HUDEP-2 (cell line): ENCODE results near the gene MNT.
"Not testable (repeated sequence)": the region's sequence is repeated elsewhere in the genome, so short reads cannot be mapped to it uniquely, and the experiment has no call there.

ENCODE experiments used
- DNase-seq, 76 experiments: peaks; one replicate each; lab custom pipeline; 2025; ENCODE audit not compliant: unreplicated experiment in 76 of 76; lab: John Stamatoyannopoulos, UW

MNT gene, protein sequence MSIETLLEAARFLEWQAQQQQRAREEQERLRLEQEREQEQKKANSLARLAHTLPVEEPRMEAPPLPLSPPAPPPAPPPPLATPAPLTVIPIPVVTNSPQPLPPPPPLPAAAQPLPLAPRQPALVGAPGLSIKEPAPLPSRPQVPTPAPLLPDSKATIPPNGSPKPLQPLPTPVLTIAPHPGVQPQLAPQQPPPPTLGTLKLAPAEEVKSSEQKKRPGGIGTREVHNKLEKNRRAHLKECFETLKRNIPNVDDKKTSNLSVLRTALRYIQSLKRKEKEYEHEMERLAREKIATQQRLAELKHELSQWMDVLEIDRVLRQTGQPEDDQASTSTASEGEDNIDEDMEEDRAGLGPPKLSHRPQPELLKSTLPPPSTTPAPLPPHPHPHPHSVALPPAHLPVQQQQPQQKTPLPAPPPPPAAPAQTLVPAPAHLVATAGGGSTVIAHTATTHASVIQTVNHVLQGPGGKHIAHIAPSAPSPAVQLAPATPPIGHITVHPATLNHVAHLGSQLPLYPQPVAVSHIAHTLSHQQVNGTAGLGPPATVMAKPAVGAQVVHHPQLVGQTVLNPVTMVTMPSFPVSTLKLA

DNA sequence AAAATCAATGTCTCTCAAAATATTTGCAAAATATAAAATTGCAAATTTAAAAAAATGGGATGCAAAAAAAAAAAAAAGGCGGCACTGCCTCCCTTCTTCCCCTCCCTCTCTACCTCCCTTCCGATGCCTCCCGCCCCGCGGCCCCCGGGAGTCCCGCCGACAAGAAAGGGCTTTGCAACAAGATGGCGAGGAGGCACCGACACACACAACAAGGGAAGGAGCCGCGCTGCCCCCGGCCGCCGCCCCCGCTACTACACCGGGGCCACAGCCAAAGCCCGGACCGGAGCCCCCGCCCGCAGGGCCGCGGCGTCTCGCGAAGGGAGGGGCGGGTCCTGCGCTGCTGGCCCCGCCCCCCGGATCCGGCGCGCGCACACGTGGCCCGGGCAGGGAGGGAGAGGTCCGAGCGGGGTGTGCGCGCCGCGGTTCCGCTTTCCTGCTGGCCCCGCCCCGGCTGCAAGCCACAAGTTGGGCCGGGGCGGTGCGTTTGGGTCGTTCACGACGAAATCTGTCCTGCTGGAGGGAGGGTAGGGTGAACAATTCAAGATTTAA is at the start of gene MNT:
MNT (minus strand) TSS at position 184 of the 549 bp plus-strand sequence. CDS start 348 bp downstream, outside the sequence.
- peak in 73 of 76 experiments; percentile 46 to 96 (median 87) for DNase-seq

- DNase-seq: no peak
Measured at GRCh38 chr17:2450016-2450650, 49.3 kb upstream of the MNT start.

DNA sequence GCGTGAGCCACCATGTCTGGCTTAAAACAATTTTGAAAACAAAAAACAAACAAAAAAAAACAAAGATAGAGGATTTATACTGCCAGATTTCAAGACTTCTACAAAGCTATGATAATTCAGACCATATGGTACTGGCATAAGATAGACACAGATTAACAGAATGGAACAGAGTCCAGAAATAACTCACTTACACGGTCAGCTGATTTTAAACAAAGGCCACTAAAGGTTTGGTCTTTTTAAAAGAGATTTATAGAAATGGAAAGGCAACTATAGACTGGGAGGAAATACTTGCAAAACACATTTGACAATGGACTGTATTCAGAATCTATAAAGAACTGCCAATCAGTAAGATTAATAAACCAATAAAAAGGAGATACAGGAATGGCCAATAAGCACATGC is 48.6 kb upstream of the MNT start:
- DNase-seq: no peak

DNA sequence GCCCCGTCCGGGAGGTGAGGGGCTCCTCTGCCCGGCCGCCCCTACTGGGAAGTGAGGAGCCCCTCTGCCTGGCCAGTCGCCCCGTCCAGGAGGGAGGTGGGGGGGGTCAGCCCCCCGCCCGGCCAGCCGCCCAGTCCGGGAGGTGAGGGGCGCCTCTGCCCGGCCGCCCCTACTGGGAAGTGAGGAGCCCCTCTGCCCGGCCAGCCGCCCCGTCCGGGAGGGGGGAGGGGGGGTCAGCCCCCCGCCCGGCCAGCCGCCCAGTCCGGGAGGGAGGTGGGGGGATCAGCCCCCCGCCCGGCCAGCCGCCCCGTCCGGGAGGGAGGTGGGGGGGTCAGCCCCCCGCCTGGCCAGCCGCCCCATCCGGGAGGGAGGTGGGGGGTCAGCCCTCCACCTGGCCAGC is 46.6 kb upstream of the MNT start:
- not testable (repeated sequence) for DNase-seq

DNA sequence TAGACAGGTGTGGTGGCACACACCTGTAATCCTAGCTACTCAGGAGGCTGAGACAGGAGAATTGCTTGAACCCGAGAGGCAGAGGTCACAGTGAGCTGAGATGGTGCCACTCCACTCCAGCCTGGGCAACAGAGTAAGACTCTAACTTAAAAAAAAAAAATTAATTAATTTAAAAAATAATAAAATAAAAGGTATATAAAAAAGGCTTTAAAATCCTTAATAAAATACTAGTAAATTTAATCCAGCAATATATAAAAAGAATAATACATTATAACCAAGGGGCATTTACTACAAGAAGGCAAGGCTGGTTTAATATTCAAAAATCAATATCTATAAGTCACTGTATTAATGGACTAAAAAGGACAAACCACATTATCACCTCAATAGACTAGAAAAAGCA is 44.8 kb upstream of the MNT start:
- no peak for DNase-seq

DNA sequence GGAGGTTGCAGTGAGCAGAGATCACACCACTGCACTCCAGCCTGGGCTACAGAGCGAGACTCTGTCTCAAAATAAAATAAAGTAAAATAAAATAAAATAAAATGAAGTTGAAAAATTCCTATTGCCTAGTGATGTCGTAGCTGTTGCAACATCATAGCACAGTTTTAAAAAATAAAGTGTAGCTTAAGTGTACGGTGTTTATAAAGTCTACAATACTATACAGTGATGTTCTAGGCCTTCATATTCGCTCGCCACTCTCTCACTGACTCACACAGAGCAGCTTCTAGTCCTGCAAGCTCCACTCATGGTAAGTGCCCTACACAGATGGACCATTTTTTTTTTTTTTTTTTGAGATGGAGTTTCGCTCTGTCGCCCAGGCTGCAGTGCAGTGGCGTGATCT is 43.5 kb upstream of the MNT start:
- DNase-seq: no peak

GRCh38 chr17:2442166-2442565 is 41.3 kb upstream of the MNT start:
- DNase-seq: no peak

- no peak for DNase-seq
Measured at GRCh38 chr17:2440930-2441329, 40.1 kb upstream of the MNT start.

DNA sequence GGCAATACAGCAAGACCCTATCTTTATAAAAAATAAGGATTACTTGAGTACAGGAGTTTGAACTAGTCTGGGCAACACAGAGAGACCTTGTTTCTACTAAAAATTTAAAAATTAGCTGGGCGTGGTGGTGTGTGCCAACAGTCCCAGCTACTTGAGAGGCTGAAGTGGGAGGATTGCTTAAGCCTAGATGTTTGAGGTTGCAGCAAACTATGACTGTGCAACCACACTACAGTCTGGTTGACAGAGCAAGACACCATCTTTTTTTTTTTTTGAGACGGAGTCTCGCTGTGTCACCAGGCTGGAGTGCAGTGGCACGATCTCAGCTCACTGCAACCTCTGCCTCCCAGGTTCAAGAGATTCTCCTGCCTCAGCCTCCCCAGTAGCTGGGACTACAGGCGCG is 39.1 kb upstream of the MNT start:
- not testable (repeated sequence) for DNase-seq

DNA sequence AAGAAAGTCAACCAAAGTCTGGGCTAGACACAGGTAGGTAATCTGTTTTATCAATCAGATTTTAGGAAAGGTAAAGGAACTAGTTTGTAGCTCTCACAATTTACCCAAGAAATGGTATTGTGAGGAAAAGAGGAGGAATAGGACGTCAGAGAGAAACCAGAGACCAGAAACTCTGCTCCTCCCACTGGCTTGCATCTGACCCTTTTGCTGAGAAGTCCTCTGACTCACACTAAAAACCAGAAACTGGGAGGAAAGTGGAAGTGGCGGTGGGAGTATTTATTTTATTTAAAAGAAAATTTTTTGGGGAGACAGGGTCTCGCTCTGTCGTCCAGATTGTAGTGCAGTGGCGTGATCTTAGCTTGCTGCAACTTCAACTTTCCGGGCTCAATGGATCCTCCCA is 38.0 kb upstream of the MNT start:
- no peak for DNase-seq

GRCh38 chr17:2436316-2436905 is 35.6 kb upstream of the MNT start:
- DNase-seq: no peak

GRCh38 chr17:2435862-2436261 is 35.0 kb upstream of the MNT start:
- DNase-seq: peak in 40 of 76 experiments; percentile 1 to 70 (median 30)

- no peak for DNase-seq
Measured at GRCh38 chr17:2435181-2435741, 34.4 kb upstream of the MNT start.

- no peak for DNase-seq
Measured at GRCh38 chr17:2433696-2434095, 32.8 kb upstream of the MNT start.

DNA sequence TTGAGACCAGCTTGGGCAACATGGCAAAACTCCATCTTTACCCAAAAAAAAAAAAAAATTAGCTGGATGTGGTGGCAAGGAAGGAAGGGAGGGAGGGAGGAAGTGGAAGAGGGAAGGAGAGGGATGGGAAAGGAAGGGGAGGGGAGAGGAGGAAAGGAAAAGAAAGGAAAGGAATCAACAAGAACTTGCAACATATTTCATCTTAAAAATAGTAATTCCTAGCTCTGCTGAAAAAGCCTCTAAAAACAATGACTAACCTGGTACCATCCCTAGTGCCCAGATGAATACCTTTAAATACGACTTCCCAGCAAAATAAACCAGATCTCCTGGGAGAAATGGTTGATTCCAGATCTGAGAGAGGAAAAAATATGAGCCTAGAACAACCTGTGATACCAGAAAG is 27.1 kb upstream of the MNT start:
- no peak for DNase-seq

DNA sequence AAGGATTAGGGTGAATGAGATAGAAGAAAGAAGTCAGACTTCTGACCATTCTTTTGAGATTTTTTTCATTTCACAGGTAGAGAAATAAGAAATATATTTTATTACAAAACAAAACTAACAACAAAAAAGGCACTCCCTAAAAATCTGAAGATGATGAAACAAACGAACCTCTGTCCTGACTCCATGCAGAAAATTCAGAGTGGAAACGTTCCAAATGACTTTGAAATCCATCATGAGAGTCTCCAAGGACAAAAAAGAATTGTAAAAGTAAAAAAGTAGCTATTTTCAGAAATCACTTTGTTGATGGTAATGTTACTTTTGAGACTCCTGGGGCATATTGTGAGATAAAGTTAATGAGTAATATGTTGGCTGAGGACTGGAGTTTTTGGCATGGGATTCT is 26.4 kb upstream of the MNT start:
- DNase-seq: no peak

GRCh38 chr17:2423271-2423670 is 22.4 kb upstream of the MNT start:
- DNase-seq: no peak

DNA sequence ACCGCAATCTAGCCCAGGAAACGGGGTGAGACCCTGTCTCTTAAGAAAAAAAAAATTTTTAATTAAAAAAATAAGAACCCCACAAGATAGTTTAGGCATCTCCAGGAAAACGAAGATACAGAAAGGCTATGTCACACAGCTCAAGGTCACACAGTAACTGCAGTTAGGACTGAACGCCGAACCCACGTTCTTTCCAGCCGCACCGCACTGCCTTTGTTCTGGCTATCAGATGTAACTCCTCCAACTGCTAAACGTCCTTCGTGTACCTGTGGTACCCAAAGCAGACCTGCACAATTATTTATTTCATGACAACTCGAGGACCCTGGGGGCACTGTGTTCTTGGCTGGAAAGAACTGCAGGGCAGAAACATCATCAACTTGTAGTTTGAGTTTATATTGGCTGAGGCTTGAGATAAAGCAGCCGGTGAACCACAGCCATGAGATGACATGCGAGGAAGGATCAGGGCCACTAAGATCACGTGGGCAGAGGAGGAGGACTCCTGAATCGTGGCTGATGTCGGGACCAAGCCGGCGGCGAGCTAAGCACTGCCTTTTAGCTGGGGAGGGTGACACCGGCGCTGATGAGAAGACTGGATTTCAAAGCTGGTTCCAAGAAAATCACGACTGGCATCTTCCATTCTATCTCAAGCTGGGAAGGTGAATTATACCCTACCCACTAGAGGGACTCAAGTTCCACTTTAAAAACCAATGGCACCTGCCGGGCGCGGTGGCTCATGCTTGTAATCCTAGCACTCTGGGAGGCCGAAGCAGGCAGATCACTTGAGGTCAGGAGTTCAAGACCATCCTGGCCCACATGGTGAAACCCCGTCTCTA is 20.7 kb upstream of the MNT start:
- no peak for DNase-seq

DNA sequence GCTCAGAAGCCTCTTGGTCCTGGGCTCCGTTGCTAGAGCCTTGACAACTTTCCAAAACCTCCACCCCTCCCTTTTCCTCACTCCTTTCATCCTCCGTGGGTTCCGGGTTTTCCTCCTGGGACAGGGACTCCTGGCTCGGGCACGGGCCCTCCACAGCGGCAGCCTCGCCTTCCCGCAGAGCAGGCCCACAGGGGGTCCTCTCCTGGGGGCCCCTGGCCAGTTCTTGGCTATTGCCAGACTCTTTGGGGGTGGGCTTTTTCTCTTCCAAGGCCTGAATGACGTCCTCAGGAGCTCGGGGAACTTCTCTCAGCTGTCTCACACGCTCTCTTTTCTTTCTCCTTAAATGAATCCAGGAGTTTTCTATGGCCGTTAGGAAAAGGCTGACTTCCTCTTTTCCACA is 19.3 kb upstream of the MNT start:
- no peak for DNase-seq

DNA sequence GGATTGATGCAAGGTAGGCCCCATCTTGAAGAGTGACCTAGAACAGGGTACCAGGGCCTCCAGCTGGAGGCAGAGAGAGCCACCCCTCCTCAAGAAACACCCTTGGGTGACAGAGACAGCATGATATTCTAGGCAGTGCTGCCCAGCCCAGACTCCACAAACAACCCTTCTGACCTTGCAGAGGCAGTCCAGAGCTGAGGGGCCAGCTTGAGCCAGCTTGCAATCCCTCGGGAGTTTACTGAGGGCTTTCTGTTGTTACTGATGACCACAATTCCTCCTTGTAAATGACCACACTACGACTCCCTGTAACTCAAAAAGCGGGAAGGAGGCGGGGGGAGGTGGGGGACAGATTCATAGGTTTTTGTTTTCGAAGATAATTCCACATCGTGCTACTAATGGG is 18.6 kb upstream of the MNT start:
- DNase-seq: no peak
